Measurements from ENCODE around the gene KDM4B.
A peak's percentile ranks its signal among the peaks of the same experiment; 100 is the strongest.
"Not testable (repeated sequence)": the region's sequence is repeated elsewhere in the genome, so short reads cannot be mapped to it uniquely, and the experiment has no call there.

KDM4B gene

DNA sequence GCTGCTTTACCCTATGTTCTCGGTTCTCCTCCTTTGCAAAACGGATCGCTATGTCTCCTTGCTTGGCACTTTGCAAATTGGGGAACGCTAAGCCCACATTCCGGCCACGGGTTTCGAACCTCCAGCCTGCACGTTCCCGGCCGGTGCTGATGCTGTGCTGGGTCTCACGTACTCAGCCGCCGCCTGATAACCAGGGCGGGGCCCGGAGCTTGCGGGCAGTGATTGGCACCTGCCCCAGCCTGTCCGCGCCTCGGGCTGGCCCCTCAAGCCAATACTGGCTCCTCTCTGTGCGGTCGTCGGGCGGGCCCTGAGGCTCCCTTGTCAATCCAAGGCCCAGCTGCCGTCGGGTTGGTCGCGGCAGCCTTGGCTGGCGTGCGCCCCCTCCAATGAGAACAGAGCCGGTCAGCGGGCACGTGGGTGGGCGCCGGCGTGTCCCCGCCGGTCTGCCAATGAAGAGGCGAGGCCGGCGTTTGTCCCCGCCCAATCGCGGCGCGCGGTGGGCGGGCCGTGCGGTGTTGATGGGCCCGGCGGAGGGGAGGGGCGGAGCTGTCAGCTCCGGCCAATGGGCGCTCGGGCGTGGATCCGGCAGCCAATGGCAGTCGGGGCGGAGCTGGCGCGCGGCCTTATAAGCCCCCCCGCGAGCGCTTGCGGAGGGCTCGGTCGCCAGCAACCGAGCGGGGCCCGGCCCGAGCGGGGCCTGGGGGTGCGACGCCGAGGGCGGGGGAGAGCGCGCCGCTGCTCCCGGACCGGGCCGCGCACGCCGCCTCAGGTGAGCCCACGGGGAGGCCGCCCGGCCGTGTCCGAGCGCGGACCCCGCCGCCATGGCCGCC lies at the start of gene KDM4B:
TSS of gene KDM4B (plus strand) at position 652 of the 830 bp plus-strand sequence. CDS start 63,778 bp downstream, outside the sequence.
- peak; percentile 100 for DNase-seq

DNA sequence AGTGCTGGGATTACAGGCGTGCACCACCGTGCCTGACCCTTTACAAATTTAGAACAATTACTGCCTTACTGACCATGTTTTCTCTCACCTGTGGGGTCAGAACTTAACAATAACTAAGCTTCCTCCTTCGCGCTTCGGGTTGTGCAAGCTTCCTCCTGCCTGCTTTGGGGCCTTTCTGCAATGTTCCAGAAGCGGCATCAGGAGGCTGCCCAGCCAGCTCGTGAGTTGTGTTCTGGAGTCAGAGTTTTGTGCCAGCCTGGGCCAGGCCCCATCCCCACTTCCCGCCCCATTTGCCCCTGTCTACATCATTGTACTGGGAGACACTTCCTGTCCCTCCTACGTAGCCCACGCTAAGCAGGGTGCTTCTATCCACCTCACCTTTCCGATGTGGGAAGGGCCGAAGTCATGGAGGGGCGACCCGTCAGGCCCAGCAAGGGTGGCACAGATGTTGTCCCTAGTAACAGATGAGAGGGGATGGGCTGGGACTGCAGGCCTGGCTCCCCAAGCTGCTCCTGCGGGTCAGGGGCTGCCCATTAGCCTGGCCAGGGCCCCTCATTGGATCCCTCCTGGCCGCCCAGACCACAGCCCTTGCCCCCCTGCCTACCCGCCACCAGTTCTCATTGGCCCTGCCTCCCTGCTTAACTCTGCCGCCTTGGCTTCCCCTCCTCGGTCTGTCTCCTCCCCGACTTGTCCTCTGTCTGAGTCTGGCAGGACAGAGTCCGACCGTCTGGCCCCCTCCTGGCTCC lies 46.2 kb upstream of the KDM4B start:
- no peak for DNase-seq

DNA sequence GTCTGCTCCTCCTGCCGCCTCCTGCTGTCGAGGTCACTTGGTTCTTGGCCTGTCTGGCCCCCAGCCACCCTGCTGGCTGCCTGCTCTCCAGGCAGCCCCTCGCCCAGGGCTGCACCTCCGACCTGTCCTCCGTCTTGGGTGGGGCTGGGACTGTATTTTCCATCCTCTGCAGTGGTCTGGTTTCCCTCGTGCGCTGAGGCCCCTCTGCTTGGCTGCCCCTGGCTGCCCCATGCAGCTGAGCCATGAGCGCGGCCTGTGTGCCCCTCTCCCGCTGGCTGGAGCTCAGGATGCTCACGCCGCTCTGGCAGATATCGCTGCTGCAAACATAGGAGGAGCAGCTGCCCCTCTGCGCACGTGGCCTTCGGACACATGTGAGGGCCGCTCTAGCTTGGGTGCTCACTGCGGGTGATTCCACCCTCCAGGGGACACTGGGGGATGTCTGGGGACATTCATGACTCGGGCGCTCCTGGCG lies 45.6 kb upstream of the KDM4B start:
- no peak for DNase-seq

DNA sequence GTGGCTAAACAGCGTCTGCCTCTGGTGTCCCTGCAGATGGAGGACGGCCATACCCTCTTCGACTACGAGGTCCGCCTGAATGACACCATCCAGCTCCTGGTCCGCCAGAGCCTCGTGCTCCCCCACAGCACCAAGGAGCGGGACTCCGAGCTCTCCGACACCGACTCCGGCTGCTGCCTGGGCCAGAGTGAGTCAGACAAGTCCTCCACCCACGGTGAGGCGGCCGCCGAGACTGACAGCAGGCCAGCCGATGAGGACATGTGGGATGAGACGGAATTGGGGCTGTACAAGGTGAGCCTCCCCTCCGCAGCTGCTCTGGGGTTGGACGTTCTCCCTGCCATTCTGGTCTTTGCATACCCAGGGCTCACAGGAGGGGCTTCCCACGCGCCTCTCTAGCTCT lies 39.7 kb upstream of the KDM4B start:
- DNase-seq, result no peak

DNA sequence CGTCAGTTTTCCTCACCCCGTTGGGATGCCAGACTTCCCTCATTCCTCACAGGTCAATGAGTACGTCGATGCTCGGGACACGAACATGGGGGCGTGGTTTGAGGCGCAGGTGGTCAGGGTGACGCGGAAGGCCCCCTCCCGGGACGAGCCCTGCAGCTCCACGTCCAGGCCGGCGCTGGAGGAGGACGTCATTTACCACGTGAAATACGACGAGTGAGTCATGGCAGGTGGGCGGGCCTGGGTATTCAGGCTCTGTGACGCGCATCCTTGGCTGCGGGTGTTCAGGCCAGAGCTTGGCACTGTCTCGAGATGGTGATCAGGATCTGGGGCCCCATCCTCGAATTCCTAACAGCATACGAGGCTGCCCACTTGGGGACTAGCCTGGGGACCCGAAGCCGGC lies 38.2 kb upstream of the KDM4B start:
- DNase-seq, result no peak

DNA sequence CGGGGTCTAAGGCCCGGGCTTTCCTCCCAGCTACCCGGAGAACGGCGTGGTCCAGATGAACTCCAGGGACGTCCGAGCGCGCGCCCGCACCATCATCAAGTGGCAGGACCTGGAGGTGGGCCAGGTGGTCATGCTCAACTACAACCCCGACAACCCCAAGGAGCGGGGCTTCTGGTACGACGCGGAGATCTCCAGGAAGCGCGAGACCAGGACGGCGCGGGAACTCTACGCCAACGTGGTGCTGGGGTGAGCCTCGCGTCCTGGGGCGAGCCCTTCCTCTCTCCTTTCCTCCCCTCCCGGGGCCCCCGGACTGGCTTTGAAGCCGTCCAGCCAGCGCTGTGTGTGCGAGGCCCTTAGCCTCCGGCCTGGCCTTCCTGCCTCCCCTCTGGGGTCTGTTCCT lies 36.2 kb upstream of the KDM4B start:
- DNase-seq, result no peak

DNA sequence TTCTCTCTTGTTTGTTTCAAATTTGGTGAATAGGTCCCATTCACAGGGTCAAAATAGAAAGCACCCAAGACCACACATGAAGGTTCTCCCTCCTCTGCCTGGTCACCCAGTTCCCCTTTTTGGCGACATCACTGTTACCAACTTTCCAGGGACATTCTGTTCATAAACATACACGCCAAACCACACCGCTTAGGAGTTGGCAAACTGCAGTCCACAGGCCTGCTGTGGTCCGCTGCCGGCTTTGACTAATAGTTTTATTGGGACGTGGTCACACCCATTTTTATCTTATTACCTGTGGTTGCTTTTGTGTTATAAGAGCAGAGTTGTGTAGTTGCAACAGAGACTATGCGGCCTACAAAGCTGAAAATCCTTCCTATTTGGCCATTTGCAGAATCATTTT lies 35.4 kb upstream of the KDM4B start:
- DNase-seq, result no peak

DNA sequence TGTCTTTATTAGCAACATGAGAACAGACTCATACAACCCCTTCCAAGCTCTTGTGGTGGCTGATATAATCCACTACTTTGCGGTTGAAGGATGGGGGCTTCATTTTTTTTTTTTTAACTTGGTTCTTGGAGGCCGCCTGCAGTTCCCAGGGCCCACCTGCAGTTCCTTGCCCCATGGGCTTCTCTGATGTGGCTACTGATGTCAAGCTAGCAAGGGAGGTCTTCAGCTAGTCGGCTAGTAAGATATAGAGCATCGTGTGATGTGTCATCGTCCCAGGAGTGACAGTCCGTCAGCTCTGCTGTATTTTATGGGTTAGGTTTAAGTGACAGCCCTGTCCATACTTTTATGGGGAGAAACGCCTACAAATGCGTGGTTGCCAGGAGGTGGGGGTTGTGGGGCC lies 33.5 kb upstream of the KDM4B start:
- no peak for DNase-seq

DNA sequence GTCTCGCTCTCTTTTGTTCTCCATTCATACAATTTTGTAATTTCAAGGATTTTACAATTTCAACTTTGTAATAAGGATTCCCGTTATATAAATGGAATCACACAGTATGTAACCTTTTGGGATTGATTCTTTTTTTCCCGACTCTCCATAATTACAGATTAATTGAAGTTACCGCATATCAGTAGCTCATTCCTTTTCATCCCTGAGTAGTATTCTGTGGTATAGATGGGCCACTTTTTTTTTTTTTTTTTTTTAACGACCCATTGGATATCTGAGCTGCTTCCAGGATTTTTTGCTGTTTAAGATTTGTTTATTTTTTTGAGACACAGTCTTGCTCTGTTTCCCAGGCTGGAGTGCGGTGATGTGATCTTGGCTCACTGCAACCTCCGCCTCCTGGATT lies 31.9 kb upstream of the KDM4B start:
- no peak for DNase-seq

DNA sequence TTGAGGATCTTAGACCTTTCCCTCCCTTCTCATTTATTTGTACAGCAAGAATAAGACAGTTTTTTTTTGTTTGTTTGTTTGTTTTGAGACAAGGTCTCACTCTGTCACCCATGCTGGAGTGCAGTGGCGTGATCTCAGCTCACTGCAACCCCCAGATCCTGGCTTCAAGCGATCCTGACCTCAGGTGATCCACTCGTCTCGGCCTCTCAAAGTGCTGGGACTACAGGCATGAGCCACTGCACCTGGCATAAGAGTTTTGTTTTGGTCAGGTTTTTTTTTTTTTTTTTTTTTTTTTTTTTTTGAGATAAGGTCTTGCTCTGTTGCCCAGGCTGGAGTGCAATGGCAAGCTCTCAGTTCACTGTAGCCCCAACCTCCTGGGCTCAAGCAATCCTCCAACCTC lies 30.5 kb upstream of the KDM4B start:
- not testable (repeated sequence) for DNase-seq

DNA sequence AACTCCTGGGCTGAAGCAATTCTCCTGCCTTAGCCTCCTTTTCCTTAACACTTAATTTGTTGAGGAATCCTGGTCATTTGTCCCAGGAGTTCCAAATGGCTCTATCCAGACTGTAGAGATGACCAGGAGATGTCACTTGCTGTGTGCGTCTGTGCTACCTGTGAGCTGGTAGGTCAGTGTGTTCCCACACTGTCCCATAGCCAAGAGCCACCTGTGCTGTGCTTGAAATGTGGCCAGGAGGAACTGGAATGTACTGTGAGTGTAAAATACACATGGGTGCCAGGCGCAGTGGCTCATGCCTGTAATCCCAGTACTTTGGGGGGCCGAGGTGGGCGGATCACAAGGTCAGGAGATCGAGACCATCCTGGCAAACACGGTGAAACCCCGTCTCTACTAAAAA lies 29.4 kb upstream of the KDM4B start:
- no peak for DNase-seq

DNA sequence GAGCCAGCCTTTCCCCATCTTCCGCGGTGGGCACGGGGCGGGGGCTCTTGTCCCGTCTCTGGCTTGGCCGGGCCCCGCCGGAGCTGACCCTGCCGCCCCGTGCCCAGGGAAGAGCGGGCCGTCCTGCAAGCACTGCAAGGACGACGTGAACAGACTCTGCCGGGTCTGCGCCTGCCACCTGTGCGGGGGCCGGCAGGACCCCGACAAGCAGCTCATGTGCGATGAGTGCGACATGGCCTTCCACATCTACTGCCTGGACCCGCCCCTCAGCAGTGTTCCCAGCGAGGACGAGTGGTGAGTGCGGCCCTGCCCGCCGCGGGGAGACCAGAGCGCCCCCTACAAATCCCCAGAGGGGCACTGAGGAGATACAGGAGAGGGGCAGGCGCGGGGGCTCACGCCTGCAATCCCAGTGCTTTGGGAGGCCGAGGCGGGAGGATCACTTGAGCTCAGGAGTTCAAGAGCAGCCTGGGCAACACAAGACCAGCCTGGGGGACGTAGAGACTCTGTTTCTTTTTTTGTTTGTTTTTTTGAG lies 27.2 kb upstream of the KDM4B start:
- DNase-seq, result not testable (repeated sequence)

DNA sequence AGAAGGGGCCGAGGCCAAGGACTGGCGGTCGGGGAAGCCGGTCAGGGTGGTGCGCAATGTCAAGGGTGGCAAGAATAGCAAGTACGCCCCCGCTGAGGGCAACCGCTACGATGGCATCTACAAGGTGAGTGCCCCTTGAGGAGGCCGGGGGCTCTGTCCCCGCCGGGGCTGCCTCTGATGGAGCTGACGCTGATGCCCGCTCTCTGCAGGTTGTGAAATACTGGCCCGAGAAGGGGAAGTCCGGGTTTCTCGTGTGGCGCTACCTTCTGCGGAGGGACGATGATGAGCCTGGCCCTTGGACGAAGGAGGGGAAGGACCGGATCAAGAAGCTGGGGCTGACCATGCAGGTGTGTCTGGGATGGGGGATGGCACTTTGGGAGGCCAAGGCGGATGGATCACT lies 18.3 kb upstream of the KDM4B start:
- not testable (repeated sequence) for DNase-seq

DNA sequence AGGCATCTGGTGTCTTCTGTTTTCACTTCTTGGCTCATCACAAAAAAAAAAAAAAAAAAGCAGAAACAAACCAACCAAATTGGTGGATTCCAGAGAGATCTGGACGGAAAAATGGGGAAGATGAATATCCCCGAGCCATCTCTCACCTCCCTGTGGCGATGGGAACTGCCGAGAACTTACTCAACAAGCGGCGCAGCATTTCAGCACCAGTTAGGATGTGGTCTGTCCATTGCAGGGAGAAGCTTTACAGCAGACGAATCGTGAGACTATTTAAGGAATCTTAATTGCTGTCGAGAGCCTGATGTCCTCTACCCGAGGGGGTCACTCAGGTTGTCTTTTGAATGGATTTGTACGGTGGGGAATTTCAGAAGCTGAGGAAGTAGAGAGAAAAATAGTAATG lies 17.3 kb upstream of the KDM4B start:
- no peak for DNase-seq

DNA sequence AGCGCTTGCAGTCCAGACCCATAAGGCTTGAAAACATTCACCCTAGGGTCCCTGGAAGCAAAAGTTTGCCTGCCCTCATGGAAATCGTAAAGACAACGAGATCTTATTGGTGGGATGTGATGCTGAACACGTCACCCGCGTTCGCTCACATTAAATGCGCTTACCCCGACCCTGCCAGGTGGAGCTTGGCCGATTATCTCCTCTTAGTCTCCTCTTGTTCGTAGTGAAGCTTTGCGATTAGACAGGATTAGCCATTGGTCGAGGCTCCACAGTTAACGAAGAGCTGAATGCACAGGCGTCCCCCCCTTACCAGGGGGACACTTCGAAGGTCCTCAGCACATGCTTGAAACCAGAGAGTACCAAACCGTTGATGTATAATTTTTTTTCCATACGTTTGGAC lies 16.0 kb upstream of the KDM4B start:
- no peak for DNase-seq

DNA sequence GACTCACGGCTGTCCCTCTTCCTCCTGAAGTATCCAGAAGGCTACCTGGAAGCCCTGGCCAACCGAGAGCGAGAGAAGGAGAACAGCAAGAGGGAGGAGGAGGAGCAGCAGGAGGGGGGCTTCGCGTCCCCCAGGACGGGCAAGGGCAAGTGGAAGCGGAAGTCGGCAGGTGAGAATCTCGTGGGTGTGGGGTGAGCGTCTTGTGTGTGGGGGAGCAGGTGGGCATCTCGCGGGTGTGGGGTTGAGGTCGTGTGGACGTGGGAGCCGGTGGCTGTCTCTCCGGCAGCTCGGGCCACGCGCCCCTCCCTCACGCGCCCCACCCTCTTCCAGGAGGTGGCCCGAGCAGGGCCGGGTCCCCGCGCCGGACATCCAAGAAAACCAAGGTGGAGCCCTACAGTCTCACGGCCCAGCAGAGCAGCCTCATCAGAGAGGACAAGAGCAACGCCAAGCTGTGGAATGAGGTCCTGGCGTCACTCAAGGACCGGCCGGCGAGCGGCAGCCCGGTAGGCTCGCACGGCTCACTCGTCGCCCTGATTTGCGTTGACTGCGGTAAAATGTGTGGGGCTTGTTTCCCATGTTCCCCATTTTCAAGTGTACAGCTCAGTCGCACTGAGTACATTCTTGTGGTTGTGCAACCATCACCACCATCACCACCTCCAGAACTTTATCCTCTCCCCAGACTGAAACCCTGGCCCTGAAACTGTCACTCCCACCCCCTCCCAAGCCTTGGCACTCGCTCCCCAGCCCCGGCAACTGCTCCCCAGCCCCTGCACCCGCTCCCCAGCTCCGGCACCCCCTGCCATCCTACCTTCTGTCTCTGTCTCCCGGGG lies 14.4 kb upstream of the KDM4B start:
- not testable (repeated sequence) for DNase-seq

DNA sequence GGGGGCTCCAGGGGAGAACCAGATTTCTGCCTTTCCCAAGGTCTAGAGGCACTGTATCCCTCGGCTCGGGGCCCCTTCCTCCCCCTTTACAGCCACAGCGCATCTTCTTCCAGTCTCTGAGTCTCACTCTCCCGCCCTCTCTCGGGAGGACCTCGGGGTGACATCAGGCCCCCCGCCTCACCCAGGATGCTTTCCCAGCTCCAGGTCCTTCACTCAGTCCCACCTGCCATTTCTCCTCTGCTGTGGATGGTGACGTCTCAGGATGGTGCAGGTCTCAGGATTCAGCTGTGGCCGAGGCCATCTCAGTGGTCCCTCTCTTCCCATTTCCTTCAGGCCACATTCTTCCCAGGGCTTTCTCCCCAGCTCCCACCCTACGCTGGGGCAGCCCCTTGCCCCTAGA lies 13.6 kb upstream of the KDM4B start:
- no peak for DNase-seq

DNA sequence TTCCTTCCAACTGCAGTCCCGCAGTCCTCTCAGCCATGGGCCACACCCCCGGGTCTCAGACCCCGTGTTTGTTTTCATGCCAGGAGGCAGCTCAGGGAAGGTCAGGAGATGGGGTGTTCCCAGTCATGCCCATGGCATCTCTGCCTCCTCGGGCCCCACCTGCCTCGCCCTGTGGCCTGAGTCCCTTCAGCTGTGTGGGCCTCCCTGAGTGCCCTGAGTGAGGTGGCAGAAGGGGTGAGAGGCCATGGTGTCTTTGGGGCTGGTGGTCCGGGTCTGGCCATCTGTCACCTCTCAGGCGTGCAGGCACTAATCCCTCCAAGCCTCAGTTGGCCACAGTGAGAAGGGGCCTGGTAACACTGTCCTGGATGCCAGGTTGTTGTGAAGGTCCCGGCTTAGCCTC lies 10.9 kb upstream of the KDM4B start:
- DNase-seq, result no peak

DNA sequence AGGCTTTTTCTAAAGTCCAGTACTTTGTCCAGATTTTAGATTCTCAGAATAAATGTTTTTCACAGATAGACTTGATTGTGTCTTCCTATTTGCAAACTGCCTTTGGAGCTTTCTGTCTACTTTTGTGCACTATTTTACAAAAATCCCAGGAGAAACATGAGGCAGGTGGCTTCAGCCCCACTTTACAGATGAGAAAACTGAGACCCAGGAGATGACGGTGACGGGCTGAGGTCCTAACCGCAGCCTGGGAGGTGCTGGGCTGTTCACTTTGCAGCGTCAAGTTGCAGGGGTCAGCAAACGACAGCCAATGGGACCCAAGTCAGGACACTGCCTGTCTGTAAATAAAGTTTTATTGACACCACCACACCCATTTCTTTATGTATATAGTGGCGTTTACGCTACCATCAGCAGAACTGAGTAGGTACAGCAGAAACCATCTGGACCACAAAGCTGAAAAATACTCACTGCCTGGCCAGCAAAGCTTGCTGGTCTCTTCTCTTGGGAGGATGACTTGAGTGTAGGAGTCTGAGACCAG lies 6.8 kb upstream of the KDM4B start:
- no peak for DNase-seq

DNA sequence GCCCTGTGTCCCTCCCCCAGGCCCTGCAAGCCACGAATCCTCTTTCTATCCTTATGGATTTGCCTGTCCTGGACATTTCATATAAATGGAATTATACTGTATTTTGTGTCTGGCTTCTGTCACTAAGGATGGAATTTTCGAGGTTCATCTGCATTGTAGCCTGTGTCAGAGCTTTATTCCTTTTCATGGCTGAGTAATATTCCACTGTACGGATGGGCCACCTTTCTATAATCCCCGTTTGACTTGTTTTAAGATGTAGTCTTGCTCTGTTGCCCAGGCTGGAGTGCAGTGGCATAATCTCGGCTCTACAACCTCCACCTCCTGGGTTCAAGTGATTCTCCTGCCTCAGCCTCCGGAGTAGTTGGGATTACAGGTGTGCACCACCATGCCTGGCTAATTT lies 3.9 kb upstream of the KDM4B start:
- no peak for DNase-seq

DNA sequence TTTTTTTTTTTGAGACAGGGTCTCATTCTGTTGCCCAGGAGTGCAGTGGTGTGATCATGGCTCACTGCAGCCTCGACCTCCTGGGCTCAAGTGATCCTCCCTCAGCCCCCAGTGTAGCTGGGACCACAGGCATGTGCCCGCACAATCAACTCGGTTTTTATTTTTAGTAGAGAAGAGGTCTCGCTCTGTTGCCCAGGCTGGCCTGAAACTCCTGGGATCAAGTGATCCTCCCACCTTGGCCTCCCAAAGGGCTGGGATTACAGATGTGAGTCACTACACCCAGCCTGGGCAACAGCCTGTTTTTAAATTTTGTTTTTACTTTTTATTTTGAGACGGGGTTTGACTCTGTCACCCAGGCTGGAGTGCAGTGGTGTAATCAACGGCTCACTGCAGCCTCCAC lies 2.3 kb upstream of the KDM4B start:
- DNase-seq, result no peak

DNA sequence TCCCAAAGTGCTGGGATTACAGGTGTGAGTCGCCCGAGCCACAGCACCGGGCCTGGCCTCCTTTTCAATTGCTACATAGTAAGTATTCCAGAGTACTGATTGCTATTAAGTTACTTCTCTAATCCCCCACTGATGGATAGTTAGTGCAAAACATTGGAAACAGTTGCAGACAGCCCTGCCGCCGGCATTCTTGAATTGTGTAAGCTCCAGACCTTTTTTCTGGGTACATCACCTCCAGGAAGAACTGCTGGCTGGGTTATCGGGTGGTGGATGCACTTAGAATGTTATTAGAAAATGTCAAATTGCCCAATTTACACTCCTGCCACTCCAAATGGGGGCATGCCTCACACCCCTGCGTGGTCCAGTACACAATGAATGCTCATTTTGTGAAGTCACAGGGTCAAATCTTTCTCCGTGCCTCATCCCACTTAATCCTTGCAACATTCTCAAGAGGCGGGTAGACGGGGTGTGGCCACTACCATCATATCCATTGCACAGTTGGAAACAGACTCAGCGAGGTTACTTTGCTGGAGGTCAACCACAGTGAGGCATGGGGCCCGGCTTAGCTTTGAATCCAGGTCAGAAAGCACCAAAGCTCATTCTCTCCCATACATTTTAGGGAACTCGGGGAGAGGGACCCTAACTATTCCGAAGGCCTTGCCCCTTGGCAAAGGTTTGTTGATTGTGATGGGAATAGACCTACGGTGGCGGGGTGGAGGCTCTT lies 1.0 kb upstream of the KDM4B start:
- no peak for DNase-seq

Data from activated CD4-positive, alpha-beta T cell treated with anti-CD3 and anti-CD28 coated beads, Interleukin-10, Interleukin-2, amounts not matched to agents 100 ng/mL and 50 ng/mL, durations not matched to agents 16 hours and 8 hours (primary cell).